Stimulated activated CD4-positive, alpha-beta T cell treated with anti-CD3 and anti-CD28 coated beads, Interleukin-15, amount 100 ng/mL, for 48 hours (primary cell): ENCODE data around the gene NEBL.

Experiments used
- DNase-seq, 2 donors: peaks; one replicate each; pipeline ENCODE4 v3.0.0-alpha.2; 2020; ENCODE audit warnings: low read depth in 2 of 2

Gene NEBL

GRCh38 chr10:20778008-20778757, 118.9 kb downstream of the NEBL start:
- DNase-seq, result no peak

- no peak for DNase-seq
These were observed 120.6 kb downstream of the NEBL start for GRCh38 chr10:20776384-20777118.

- no peak for DNase-seq
These were observed 126.1 kb downstream of the NEBL start for GRCh38 chr10:20771051-20771450.

- DNase-seq, result no peak
These were observed 127.6 kb downstream of the NEBL start for GRCh38 chr10:20769481-20769880.

- DNase-seq, result no peak
These were observed 128.3 kb downstream of the NEBL start for GRCh38 chr10:20768843-20769242.

- DNase-seq, result no peak
These were observed 130.1 kb downstream of the NEBL start for GRCh38 chr10:20767028-20767427.

GRCh38 chr10:20765066-20765465, 132.0 kb downstream of the NEBL start:
- DNase-seq, result no peak

GRCh38 chr10:20760460-20760859, 136.7 kb downstream of the NEBL start:
- DNase-seq, result no peak

GRCh38 chr10:20748551-20748950, 148.6 kb downstream of the NEBL start:
- no peak for DNase-seq

GRCh38 chr10:20747782-20748181, 149.3 kb downstream of the NEBL start:
- DNase-seq, result no peak

GRCh38 chr10:20746856-20747255, 150.3 kb downstream of the NEBL start:
- no peak for DNase-seq

- no peak for DNase-seq
These were observed 151.3 kb downstream of the NEBL start for GRCh38 chr10:20745556-20746375.

GRCh38 chr10:20744821-20745220, 152.3 kb downstream of the NEBL start:
- no peak for DNase-seq

GRCh38 chr10:20743942-20744341, 153.2 kb downstream of the NEBL start:
- DNase-seq, result no peak

GRCh38 chr10:20742737-20743541, 154.2 kb downstream of the NEBL start:
- DNase-seq, result no peak

GRCh38 chr10:20740120-20740519, 157.0 kb downstream of the NEBL start:
- DNase-seq, result no peak

GRCh38 chr10:20737107-20737506, 160.0 kb downstream of the NEBL start:
- no peak for DNase-seq
